Esophagus (tissue), 2 donors: ENCODE data around the gene PARD3B. TPM values are rescaled to one million over a fixed set of nuclear protein-coding genes. Genes with fewer than 3 reads are reported as not detected.
A peak's percentile ranks its signal among the peaks of the same experiment; 100 is the strongest.

Experiments
- H3K27ac ChIP-seq, 2 donors: one replicate each; pipeline ENCODE4 v1.5.1; 2013; ENCODE audit warnings: low read depth in 2 of 2, mild to moderate bottlenecking in 2 of 2, inconsistent platforms in 1 of 2, low read length in 1 of 2, moderate library complexity in 1 of 2
- H3K27me3 ChIP-seq, 2 donors: one replicate each; pipeline ENCODE4 v1.6.1; 2013; ENCODE audit warnings: low read length in 2 of 2, control low read depth in 1 of 2, mild to moderate bottlenecking in 1 of 2; ENCODE audit not compliant: insufficient read depth in 2 of 2, control insufficient read depth in 1 of 2
- H3K36me3 ChIP-seq, 2 donors: one replicate each; pipeline ENCODE4 v1.6.1; 2013; ENCODE audit warnings: low read length in 1 of 2; ENCODE audit not compliant: control insufficient read depth in 2 of 2, insufficient read depth in 2 of 2
- H3K4me1 ChIP-seq, 2 donors: one replicate each; pipeline ENCODE4 v1.6.1; 2013; ENCODE audit warnings: low read length in 1 of 2; ENCODE audit not compliant: control insufficient read depth in 2 of 2, insufficient read depth in 2 of 2
- H3K4me3 ChIP-seq, 2 donors: one replicate each; pipeline ENCODE4 v1.5.1; 2013; ENCODE audit warnings: low read length in 2 of 2, mild to moderate bottlenecking in 2 of 2, low read depth in 1 of 2, moderate library complexity in 1 of 2
- H3K9me3 ChIP-seq, 2 donors: one replicate each; pipeline ENCODE4 v1.6.1; 2013; ENCODE audit warnings: mild to moderate bottlenecking in 2 of 2, low read depth in 1 of 2, low read length in 1 of 2, moderate library complexity in 1 of 2; ENCODE audit not compliant: control insufficient read depth in 2 of 2, insufficient read depth in 1 of 2
- WGBS, 2 donors: extraction: QIAGEN DNeasy Blood & Tissue Kit; methylation state at CpG; one replicate each; pipeline ENCODE4 v1.1.7; 2013; 5-methylcytosine and 5-hydroxymethylcytosine counted together
- polyA plus RNA-seq, 2 donors: library from polyadenylated mRNA; stranded (reverse); fragments of 200-250 nt; gene quantifications; one replicate each; pipeline ENCODE4 v1.2.3, GENCODE V29; 2013
- donor health status: healthy with polysubstance abuse.
- donor health status: Bipolar disorder and iron deficiency.

The PARD3B gene
- polyA plus RNA-seq, 2 donors, result 1.2 to 1.3 TPM

- no peak overlapping the region for H3K4me3 ChIP-seq
- 85 to 87% methylated on average over 5 of the region's 5 CpGs for WGBS, 2 donors
- H3K4me1 ChIP-seq, result no peaks in the 10 kb centered on the region
- H3K27me3 ChIP-seq, result no peaks in the 10 kb centered on the region
- no peak overlapping the region for H3K27ac ChIP-seq
- peaks cover 0 to 3% of the 10 kb centered on the region in 2 donors for H3K36me3 ChIP-seq
- H3K9me3 ChIP-seq, result no peaks in the 10 kb centered on the region
These were observed 477.6 kb downstream of the PARD3B start for GRCh38 chr2:205022841-205023240.

GRCh38 chr2:205024822-205025518 lies 479.7 kb downstream of the PARD3B start:
- 22 to 44% methylated on average over 10 of the region's 10 CpGs for WGBS, 2 donors
- Histone ChIP-seq H3K27me3 (no peaks in the 10 kb centered on the region), H3K4me1 (no peaks in the 10 kb centered on the region), H3K27ac (peak overlapping the region in 1 of 2 donors; percentile 10), H3K9me3 (no peaks in the 10 kb centered on the region), H3K4me3 (no peak overlapping the region), H3K36me3 (peaks cover 0 to 3% of the 10 kb centered on the region in 2 donors)

GRCh38 chr2:205025580-205026240 lies 480.4 kb downstream of the PARD3B start:
- Histone ChIP-seq H3K9me3 (no peaks in the 10 kb centered on the region), H3K36me3 (peaks cover 0 to 3% of the 10 kb centered on the region in 2 donors), H3K27me3 (no peaks in the 10 kb centered on the region), H3K4me3 (no peak overlapping the region), H3K4me1 (no peaks in the 10 kb centered on the region), H3K27ac (no peak overlapping the region)
- 69% methylated on average over 11 of the region's 11 CpGs for WGBS, 2 donors

GRCh38 chr2:205030695-205031094 lies 485.4 kb downstream of the PARD3B start:
- H3K4me1 ChIP-seq, result no peaks in the 10 kb centered on the region
- H3K4me3 ChIP-seq, result no peak overlapping the region
- WGBS, 2 donors, result 83 to 88% methylated on average over 1 of the region's 1 CpG
- no peaks in the 10 kb centered on the region for H3K36me3 ChIP-seq
- no peak overlapping the region for H3K27ac ChIP-seq
- H3K27me3 ChIP-seq, result no peaks in the 10 kb centered on the region
- no peaks in the 10 kb centered on the region for H3K9me3 ChIP-seq

- WGBS, 2 donors, result 69% methylated on average over 4 of the region's 4 CpGs
- H3K36me3 ChIP-seq, result no peaks in the 10 kb centered on the region
- no peak overlapping the region for H3K4me3 ChIP-seq
- H3K27ac ChIP-seq, result no peak overlapping the region
- no peaks in the 10 kb centered on the region for H3K27me3 ChIP-seq
- H3K4me1 ChIP-seq, result no peaks in the 10 kb centered on the region
- H3K9me3 ChIP-seq, result no peaks in the 10 kb centered on the region
These were observed 486.8 kb downstream of the PARD3B start for GRCh38 chr2:205032093-205032551.

GRCh38 chr2:205033431-205033830 lies 488.2 kb downstream of the PARD3B start:
- Histone ChIP-seq H3K4me1 (no peaks in the 10 kb centered on the region), H3K27me3 (no peaks in the 10 kb centered on the region), H3K4me3 (no peak overlapping the region), H3K27ac (no peak overlapping the region), H3K9me3 (no peaks in the 10 kb centered on the region), H3K36me3 (no peaks in the 10 kb centered on the region)
- 87 to 89% methylated on average over 2 of the region's 2 CpGs for whole genome bisulfite sequencing, 2 donors

GRCh38 chr2:205034034-205034433 lies 488.8 kb downstream of the PARD3B start:
- H3K27me3 ChIP-seq, result no peaks in the 10 kb centered on the region
- no peaks in the 10 kb centered on the region for H3K4me1 ChIP-seq
- H3K9me3 ChIP-seq, result no peaks in the 10 kb centered on the region
- no peaks in the 10 kb centered on the region for H3K36me3 ChIP-seq
- no peak overlapping the region for H3K4me3 ChIP-seq
- no peak overlapping the region for H3K27ac ChIP-seq
- 62 to 65% methylated on average over 4 of the region's 4 CpGs for WGBS, 2 donors

GRCh38 chr2:205040323-205040722 lies 495.0 kb downstream of the PARD3B start:
- H3K4me3 ChIP-seq, result no peak overlapping the region
- H3K27ac ChIP-seq, result no peak overlapping the region
- H3K4me1 ChIP-seq, result no peaks in the 10 kb centered on the region
- no peaks in the 10 kb centered on the region for H3K9me3 ChIP-seq
- no peaks in the 10 kb centered on the region for H3K27me3 ChIP-seq
- no peaks in the 10 kb centered on the region for H3K36me3 ChIP-seq
- WGBS, 2 donors, result 90 to 98% methylated on average over 1 of the region's 1 CpG

- Histone ChIP-seq H3K4me1 (no peaks in the 10 kb centered on the region), H3K4me3 (no peak overlapping the region), H3K27ac (no peak overlapping the region), H3K36me3 (no peaks in the 10 kb centered on the region), H3K27me3 (no peaks in the 10 kb centered on the region), H3K9me3 (no peaks in the 10 kb centered on the region)
- 78% methylated on average over 5 of the region's 5 CpGs for WGBS, 2 donors
These were observed 496.3 kb downstream of the PARD3B start for GRCh38 chr2:205041472-205042130.
